ENCODE data around the gene C1orf74.

GRCh38 chr1:209807509-209807908 lies 23.1 kb upstream of the C1orf74 start:
- TF ChIP-seq POLR2A (IDR thresholded peaks at IDR 0.05) (no peak), CTCF (IDR thresholded peaks at IDR 0.05) (no peak)

Data from prostate gland (tissue), 2 donors.